ENCODE results near the gene C1orf210.

The C1orf210 gene

GRCh38 chr1:43277116-43277876, 8.1 kb downstream of the C1orf210 start:
- DNase-seq (ENCODE audit: low spot score) = peak; percentile 20

GRCh38 chr1:43276673-43277072, 8.7 kb downstream of the C1orf210 start:
- ATAC-seq (ENCODE audit: low read depth) (no peak), DNase-seq (ENCODE audit: low spot score) (peak; percentile 15)
- no peak overlapping the region for H3K4me3 ChIP-seq (ENCODE audit: severe bottlenecking)
- no peak overlapping the region for H3K27ac ChIP-seq (ENCODE audit: poor library complexity, severe bottlenecking)
- H3K9me3 ChIP-seq (ENCODE audit: severe bottlenecking) = no peaks in the 10 kb centered on the region
- H3K4me1 ChIP-seq (ENCODE audit: insufficient read depth, poor library complexity, severe bottlenecking) = peaks cover 7% of the 10 kb centered on the region
- no peaks in the 10 kb centered on the region for H3K27me3 ChIP-seq (ENCODE audit: insufficient read depth, poor library complexity, severe bottlenecking)
- TF ChIP-seq CTCF (IDR thresholded peaks at IDR 0.05; ENCODE audit: poor library complexity, severe bottlenecking) = no peak
- H3K36me3 ChIP-seq (ENCODE audit: low read depth) = no peaks in the 10 kb centered on the region

More at GRCh38 chr1:43277116-43277876, 8.1 kb downstream of the C1orf210 start:
- H3K4me1 ChIP-seq (ENCODE audit: insufficient read depth, poor library complexity, severe bottlenecking) = peaks cover 7% of the 10 kb centered on the region
- H3K4me3 ChIP-seq (ENCODE audit: severe bottlenecking) = no peak overlapping the region
- TF ChIP-seq CTCF (IDR thresholded peaks at IDR 0.05; ENCODE audit: poor library complexity, severe bottlenecking) = no peak
- H3K36me3 ChIP-seq (ENCODE audit: low read depth) = no peaks in the 10 kb centered on the region
- no peak overlapping the region for H3K27ac ChIP-seq (ENCODE audit: poor library complexity, severe bottlenecking)
- no peaks in the 10 kb centered on the region for H3K27me3 ChIP-seq (ENCODE audit: insufficient read depth, poor library complexity, severe bottlenecking)
- no peaks in the 10 kb centered on the region for H3K9me3 ChIP-seq (ENCODE audit: severe bottlenecking)
- no peak for ATAC-seq (ENCODE audit: low read depth)

- no peak overlapping the region for H3K4me3 ChIP-seq (ENCODE audit: severe bottlenecking)
Measured at GRCh38 chr1:43275826-43276620, 9.4 kb downstream of the C1orf210 start.

GRCh38 chr1:43274804-43275180, 10.6 kb downstream of the C1orf210 start:
- peak overlapping the region; percentile 23 for H3K27ac ChIP-seq (ENCODE audit: poor library complexity, severe bottlenecking)
- H3K36me3 ChIP-seq (ENCODE audit: low read depth) = no peaks in the 10 kb centered on the region
- ATAC-seq (ENCODE audit: low read depth) = no peak

More at GRCh38 chr1:43275826-43276620, 9.4 kb downstream of the C1orf210 start:
- Histone ChIP-seq H3K9me3 (ENCODE audit: severe bottlenecking) (no peaks in the 10 kb centered on the region), H3K4me1 (ENCODE audit: insufficient read depth, poor library complexity, severe bottlenecking) (peaks cover 7% of the 10 kb centered on the region), H3K27ac (ENCODE audit: poor library complexity, severe bottlenecking) (no peak overlapping the region), H3K36me3 (ENCODE audit: low read depth) (no peaks in the 10 kb centered on the region), H3K27me3 (ENCODE audit: insufficient read depth, poor library complexity, severe bottlenecking) (no peaks in the 10 kb centered on the region)
- ATAC-seq (ENCODE audit: low read depth) = no peak
- TF ChIP-seq CTCF (IDR thresholded peaks at IDR 0.05; ENCODE audit: poor library complexity, severe bottlenecking) = no peak
- peak; percentile 30 for DNase-seq (ENCODE audit: low spot score)

More at GRCh38 chr1:43274804-43275180, 10.6 kb downstream of the C1orf210 start:
- Histone ChIP-seq H3K4me3 (ENCODE audit: severe bottlenecking) (no peak overlapping the region), H3K4me1 (ENCODE audit: insufficient read depth, poor library complexity, severe bottlenecking) (peaks cover 7% of the 10 kb centered on the region), H3K27me3 (ENCODE audit: insufficient read depth, poor library complexity, severe bottlenecking) (no peaks in the 10 kb centered on the region), H3K9me3 (ENCODE audit: severe bottlenecking) (no peaks in the 10 kb centered on the region)
- no peak for TF ChIP-seq CTCF (IDR thresholded peaks at IDR 0.05; ENCODE audit: poor library complexity, severe bottlenecking)
- peak; percentile 19 for DNase-seq (ENCODE audit: low spot score)
